HEK293 (cell line): Measurements from ENCODE around the gene FOXO3.
"Not testable (repeated sequence)": the region's sequence is repeated elsewhere in the genome, so short reads cannot be mapped to it uniquely, and the experiment has no call there.

Source experiments
- CTCF ChIA-PET: fragments of 350-600 bp; formaldehyde crosslinking; extraction: SDS; loops from one replicate; lab custom pipeline; 2021; ENCODE audit warnings: antibody characterized with exemption; lab: Yijun Ruan, JAX
- POLR2A ChIA-PET: fragments of 300-600 bp; formaldehyde crosslinking; extraction: SDS; loops from one replicate; lab custom pipeline; 2020; ENCODE audit warnings: antibody characterized with exemption, inconsistent platforms; lab: Yijun Ruan, JAX
- H3K27ac ChIP-seq: fragments of 200-500 bp; sonication (Bioruptor generic); 2 replicates; pipeline ENCODE4 v1.5.1; 2014; ENCODE audit warnings: low read depth, low read length, control low read depth, inconsistent platforms; ENCODE audit errors: extremely low read depth
- H3K36me3 ChIP-seq, 2 experiments: fragments of 200-500 bp in 1 of 2; sonication (Bioruptor generic) in 1 of 2; 1 replicate in 1 of 2; 2 replicates in 1 of 2; pipeline ENCODE4 v1.5.1; 2014 to 2017; ENCODE audit warnings: inconsistent platforms in 2 of 2, low read length in 2 of 2; ENCODE audit not compliant: control insufficient read depth in 2 of 2, insufficient read depth in 1 of 2
- H3K4me1 ChIP-seq: fragments of 200-500 bp; sonication (Bioruptor generic); 2 replicates; pipeline ENCODE4 v1.5.1; 2014; ENCODE audit warnings: mild to moderate bottlenecking, low read length, inconsistent platforms; ENCODE audit not compliant: control insufficient read depth, insufficient read depth
- H3K4me3 ChIP-seq: 2 replicates; pipeline ENCODE4 v1.5.1; 2011; ENCODE audit warnings: low read depth, mild to moderate bottlenecking, control low read depth, low read length, moderate library complexity
- H3K9me3 ChIP-seq: fragments of 200-500 bp; sonication (Bioruptor generic); 2 replicates; pipeline ENCODE4 v1.5.1; 2014; ENCODE audit warnings: low read depth, low read length, inconsistent platforms; ENCODE audit not compliant: control insufficient read depth, insufficient read depth
- AEBP2 ChIP-seq: fragments of 450-650 bp; formaldehyde crosslinking; IDR thresholded peaks from 2 replicates; pipeline ENCODE4 v1.5.1; 2016; ENCODE audit warnings: missing biosample characterization, missing genetic modification characterization, borderline replicate concordance
- GLIS1 ChIP-seq: fragments of 450-650 bp; formaldehyde crosslinking; IDR thresholded peaks from 2 replicates; pipeline ENCODE4 v1.5.1; 2016; ENCODE audit warnings: missing biosample characterization, missing genetic modification characterization
- TRIM28 ChIP-seq: IDR thresholded peaks from 2 replicates; pipeline ENCODE4 v1.6.1; 2011; ENCODE audit warnings: low read length, control low read depth, borderline replicate concordance
- ZNF16 ChIP-seq: fragments of 450-650 bp; formaldehyde crosslinking; IDR thresholded peaks from 2 replicates; pipeline ENCODE4 v1.5.1; 2016; ENCODE audit warnings: low read depth, missing biosample characterization, missing genetic modification characterization
- ZNF239 ChIP-seq: fragments of 450-650 bp; formaldehyde crosslinking; IDR thresholded peaks from 2 replicates; pipeline ENCODE4 v1.5.1; 2016; ENCODE audit warnings: missing biosample characterization, missing genetic modification characterization
- ZNF341 ChIP-seq: fragments of 450-650 bp; formaldehyde crosslinking; IDR thresholded peaks from 2 replicates; pipeline ENCODE4; 2016; ENCODE audit warnings: low read depth, missing biosample characterization, missing genetic modification characterization
- ZNF600 ChIP-seq: fragments of 450-650 bp; formaldehyde crosslinking; IDR thresholded peaks from 2 replicates; pipeline ENCODE4 v1.5.1; 2016; ENCODE audit warnings: missing biosample characterization, missing genetic modification characterization
- ZNF664 ChIP-seq: fragments of 450-650 bp; formaldehyde crosslinking; IDR thresholded peaks from 2 replicates; pipeline ENCODE4 v1.5.1; 2016; ENCODE audit warnings: missing biosample characterization, missing genetic modification characterization
- ZSCAN5A ChIP-seq: fragments of 450-650 bp; formaldehyde crosslinking; IDR thresholded peaks from 2 replicates; pipeline ENCODE4 v1.5.1; 2016; ENCODE audit warnings: missing biosample characterization, missing genetic modification characterization
- TF ChIP-seq, protein P1 (sequence below): sonication (generic); formaldehyde crosslinking; IDR thresholded peaks from 2 replicates; pipeline ENCODE4 v1.8.1; 2022; ENCODE audit warnings: mild to moderate bottlenecking, moderate library complexity, missing genetic modification reagents
- TF ChIP-seq, protein P2 (sequence below): fragments of 450-650 bp; formaldehyde crosslinking; IDR thresholded peaks from 2 replicates; pipeline ENCODE4 v1.5.1; 2016; ENCODE audit warnings: missing biosample characterization, missing genetic modification characterization
- TF ChIP-seq, protein P3 (sequence below): fragments of 450-650 bp; formaldehyde crosslinking; IDR thresholded peaks from 2 replicates; pipeline ENCODE4 v1.5.1; 2016; ENCODE audit warnings: missing biosample characterization, missing genetic modification characterization

Gene FOXO3

DNA sequence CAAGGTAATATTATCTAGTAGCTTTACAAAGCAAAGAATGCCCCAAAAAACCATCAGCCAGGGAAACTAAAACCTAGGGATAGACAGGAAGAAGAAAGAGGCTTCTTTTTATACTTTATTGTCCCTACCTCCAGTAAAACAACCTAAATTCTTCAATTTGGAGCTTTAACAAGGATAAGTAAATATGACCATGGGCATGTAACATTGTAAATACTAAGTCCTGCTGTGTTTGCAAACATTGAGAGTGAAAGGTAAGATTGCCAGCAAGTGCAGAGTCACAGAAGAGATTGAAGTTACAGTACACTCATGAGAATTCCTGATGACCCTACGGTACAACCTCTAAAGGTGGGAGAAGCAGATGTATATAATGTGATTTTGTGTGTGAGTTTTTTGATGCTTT is 117.2 kb downstream of the FOXO3 start (continued):
- TF ChIP-seq, protein P1, sequence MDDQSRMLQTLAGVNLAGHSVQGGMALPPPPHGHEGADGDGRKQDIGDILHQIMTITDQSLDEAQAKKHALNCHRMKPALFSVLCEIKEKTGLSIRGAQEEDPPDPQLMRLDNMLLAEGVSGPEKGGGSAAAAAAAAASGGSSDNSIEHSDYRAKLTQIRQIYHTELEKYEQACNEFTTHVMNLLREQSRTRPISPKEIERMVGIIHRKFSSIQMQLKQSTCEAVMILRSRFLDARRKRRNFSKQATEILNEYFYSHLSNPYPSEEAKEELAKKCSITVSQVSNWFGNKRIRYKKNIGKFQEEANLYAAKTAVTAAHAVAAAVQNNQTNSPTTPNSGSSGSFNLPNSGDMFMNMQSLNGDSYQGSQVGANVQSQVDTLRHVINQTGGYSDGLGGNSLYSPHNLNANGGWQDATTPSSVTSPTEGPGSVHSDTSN (CRISPR knock-in tag) = no peak
- no peak for TF ChIP-seq ZNF16 (tag by site-specific recombination)

- CTCF ChIA-PET, POLR2A ChIA-PET, H3K27ac ChIP-seq, H3K36me3 ChIP-seq, H3K9me3 ChIP-seq, H3K4me3 ChIP-seq: not testable (repeated sequence)
- H3K4me1 ChIP-seq = peaks cover 40% of the 10 kb centered on the region
Measured at GRCh38 chr6:108680314-108680713, 119.6 kb downstream of the FOXO3 start.

DNA sequence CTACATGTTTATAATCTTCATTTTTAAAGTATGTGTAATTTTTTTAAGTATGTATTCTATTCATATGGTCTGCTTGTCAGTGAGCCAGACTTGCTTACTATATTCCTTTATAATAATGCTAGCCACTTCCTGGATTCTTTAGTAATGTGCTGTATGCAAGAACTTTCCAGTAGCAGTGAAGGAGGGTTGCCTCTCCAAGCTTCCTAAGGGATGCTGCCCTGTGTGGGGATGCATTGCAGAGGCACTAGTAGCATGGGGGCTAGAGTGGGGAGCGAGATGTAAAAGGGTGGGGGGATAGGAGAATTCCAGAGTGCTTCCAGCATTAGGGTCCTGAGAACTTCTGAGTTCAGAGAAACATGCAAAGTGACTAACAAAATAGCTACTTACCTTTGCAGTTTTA is 121.0 kb downstream of the FOXO3 start:
- CTCF ChIA-PET, H3K9me3 ChIP-seq, H3K27ac ChIP-seq, H3K36me3 ChIP-seq, H3K4me3 ChIP-seq: not testable (repeated sequence)
- POLR2A ChIA-PET = interaction anchor here (0.6 kb wide), 1 partner anchor 59 kb away, joined by 3 read pairs; no protein-coding TSS in a partner anchor
- H3K4me1 ChIP-seq = peaks cover 28% of the 10 kb centered on the region

GRCh38 chr6:108682383-108683119 is 121.8 kb downstream of the FOXO3 start:
- POLR2A ChIA-PET, CTCF ChIA-PET, H3K9me3 ChIP-seq, H3K4me3 ChIP-seq, H3K27ac ChIP-seq, H3K36me3 ChIP-seq: not testable (repeated sequence)
- 0 out of 2 replicates have a peak, but pooled peaks have one; percentile 16 for TF ChIP-seq ZNF600 (tag by site-specific recombination)
- H3K4me1 ChIP-seq = peaks cover 20% of the 10 kb centered on the region

- H3K27ac ChIP-seq, POLR2A ChIA-PET, H3K36me3 ChIP-seq, H3K9me3 ChIP-seq, H3K4me3 ChIP-seq, CTCF ChIA-PET, H3K4me1 ChIP-seq: not testable (repeated sequence)
Measured at GRCh38 chr6:108683976-108684375, 123.3 kb downstream of the FOXO3 start.

DNA sequence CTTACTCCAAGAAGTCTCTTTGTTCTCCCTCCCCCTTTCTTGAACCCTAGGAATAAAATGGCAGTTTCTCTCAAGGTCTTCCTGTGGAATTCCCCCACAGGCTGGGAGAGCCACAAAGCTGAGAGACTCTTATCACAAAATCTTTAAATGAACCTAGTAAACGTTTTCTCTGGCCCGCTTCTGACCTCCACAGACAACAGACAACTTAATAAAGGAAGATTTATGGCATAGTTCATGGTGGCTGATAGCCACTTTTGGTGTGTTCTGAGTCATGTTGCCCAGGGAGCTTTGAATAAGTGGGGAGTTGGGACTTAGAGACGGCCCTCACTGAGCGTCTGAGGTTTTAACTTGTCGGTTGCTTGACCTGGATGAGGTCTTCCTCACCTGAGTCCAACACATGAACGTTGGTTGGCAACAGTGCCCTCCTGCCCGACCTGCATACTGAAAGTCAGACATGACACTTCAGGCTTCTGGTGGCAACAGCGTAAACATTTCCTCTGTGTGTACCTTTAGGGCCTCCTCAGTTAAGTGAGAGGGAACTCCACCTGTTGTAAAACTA is 124.1 kb downstream of the FOXO3 start:
- H3K27ac ChIP-seq = no peak overlapping the region
- CTCF ChIA-PET = interaction anchor here (0.6 to 1.2 kb wide), 2 partner anchors 31 to 143 kb away, joined by 3 to 5 read pairs; no protein-coding TSS in a partner anchor
- peaks cover 9% of the 10 kb centered on the region for H3K4me1 ChIP-seq
- peak; percentile 83 for TF ChIP-seq GLIS1
- TF ChIP-seq TRIM28 = peak; percentile 99
- no peak for TF ChIP-seq ZNF239 (tag by site-specific recombination)
- no peak for TF ChIP-seq ZNF664 (tag by site-specific recombination)
- no peak for TF ChIP-seq AEBP2 (tag by site-specific recombination)
- 0 out of 2 replicates have a peak, but pooled peaks have one; percentile 19 for TF ChIP-seq ZNF341 (tag by site-specific recombination)
- TF ChIP-seq, protein P2, sequence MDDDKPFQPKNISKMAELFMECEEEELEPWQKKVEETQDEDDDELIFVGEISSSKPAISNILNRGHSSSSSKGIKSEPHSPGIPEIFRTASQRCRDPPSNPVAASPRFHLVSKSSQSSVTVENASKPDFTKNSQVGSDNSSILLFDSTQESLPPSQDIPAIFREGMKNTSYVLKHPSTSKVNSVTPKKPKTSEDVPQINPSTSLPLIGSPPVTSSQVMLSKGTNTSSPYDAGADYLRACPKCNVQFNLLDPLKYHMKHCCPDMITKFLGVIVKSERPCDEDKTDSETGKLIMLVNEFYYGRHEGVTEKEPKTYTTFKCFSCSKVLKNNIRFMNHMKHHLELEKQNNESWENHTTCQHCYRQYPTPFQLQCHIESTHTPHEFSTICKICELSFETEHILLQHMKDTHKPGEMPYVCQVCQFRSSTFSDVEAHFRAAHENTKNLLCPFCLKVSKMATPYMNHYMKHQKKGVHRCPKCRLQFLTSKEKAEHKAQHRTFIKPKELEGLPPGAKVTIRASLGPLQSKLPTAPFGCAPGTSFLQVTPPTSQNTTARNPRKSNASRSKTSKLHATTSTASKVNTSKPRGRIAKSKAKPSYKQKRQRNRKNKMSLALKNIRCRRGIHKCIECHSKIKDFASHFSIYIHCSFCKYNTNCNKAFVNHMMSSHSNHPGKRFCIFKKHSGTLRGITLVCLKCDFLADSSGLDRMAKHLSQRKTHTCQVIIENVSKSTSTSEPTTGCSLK = no peak
- TF ChIP-seq ZSCAN5A (tag by site-specific recombination) = no peak
- TF ChIP-seq, protein P3, sequence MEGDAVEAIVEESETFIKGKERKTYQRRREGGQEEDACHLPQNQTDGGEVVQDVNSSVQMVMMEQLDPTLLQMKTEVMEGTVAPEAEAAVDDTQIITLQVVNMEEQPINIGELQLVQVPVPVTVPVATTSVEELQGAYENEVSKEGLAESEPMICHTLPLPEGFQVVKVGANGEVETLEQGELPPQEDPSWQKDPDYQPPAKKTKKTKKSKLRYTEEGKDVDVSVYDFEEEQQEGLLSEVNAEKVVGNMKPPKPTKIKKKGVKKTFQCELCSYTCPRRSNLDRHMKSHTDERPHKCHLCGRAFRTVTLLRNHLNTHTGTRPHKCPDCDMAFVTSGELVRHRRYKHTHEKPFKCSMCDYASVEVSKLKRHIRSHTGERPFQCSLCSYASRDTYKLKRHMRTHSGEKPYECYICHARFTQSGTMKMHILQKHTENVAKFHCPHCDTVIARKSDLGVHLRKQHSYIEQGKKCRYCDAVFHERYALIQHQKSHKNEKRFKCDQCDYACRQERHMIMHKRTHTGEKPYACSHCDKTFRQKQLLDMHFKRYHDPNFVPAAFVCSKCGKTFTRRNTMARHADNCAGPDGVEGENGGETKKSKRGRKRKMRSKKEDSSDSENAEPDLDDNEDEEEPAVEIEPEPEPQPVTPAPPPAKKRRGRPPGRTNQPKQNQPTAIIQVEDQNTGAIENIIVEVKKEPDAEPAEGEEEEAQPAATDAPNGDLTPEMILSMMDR (tag by site-specific recombination) = no peak

More for the DNA sequence above, 124.1 kb downstream of the FOXO3 start:
- Histone ChIP-seq H3K9me3 (no peaks in the 10 kb centered on the region), H3K36me3 (peaks cover 0 to 8% of the 10 kb centered on the region in 2 experiments; a peak in 1 of 3 replicates), H3K4me3 (no peak overlapping the region)
- POLR2A ChIA-PET = interaction anchor here (1.0 to 1.2 kb wide), 3 partner anchors 30 to 124 kb away, joined by 3 to 7 read pairs (median 4); partner anchors contain the start of gene FOXO3
